HepG2 (cell line): ENCODE measurements around the gene PIGW. TPM values are rescaled to one million over a fixed set of nuclear protein-coding genes. Genes with fewer than 3 reads are reported as not detected.
A peak's percentile ranks its signal among the peaks of the same experiment; 100 is the strongest.

ENCODE experiments used
- BRCA1 ChIP-seq: sonication (generic); formaldehyde crosslinking; IDR thresholded peaks from 2 replicates; pipeline ENCODE4 v1.4.0; 2020; ENCODE audit warnings: missing genetic modification reagents
- FOXC1 ChIP-seq: sonication (generic); formaldehyde crosslinking; IDR thresholded peaks from 2 replicates; pipeline ENCODE4 v1.8.0; 2022; ENCODE audit warnings: mild to moderate bottlenecking, missing genetic modification reagents, borderline replicate concordance
- FOXM1 ChIP-seq: sonication (generic); formaldehyde crosslinking; IDR thresholded peaks from 2 replicates; pipeline ENCODE4 v1.5.0; 2020; ENCODE audit warnings: missing genetic modification reagents
- IKZF1 ChIP-seq: fragments of 450-650 bp; IDR thresholded peaks from 2 replicates; pipeline ENCODE4 v1.7.1; 2016
- IRF2 ChIP-seq: IDR thresholded peaks from 2 replicates; pipeline ENCODE4 v1.6.1; 2018; ENCODE audit warnings: missing genetic modification reagents, missing compliant biosample characterization
- JUND ChIP-seq: sonication (generic); formaldehyde crosslinking; IDR thresholded peaks from 2 replicates; pipeline ENCODE4 v1.8.0; 2022; ENCODE audit warnings: mild to moderate bottlenecking, missing genetic modification reagents
- MAFK ChIP-seq, 2 experiments: IDR thresholded peaks in 1 of 2; conservative IDR thresholded peaks in 1 of 2; 2 replicates each; pipeline ENCODE4 v1.6.1; 2011; ENCODE audit warnings: improper control_type of control experiment in 2 of 2, low read length in 2 of 2
- MYNN ChIP-seq: sonication (generic); formaldehyde crosslinking; IDR thresholded peaks from 2 replicates; pipeline ENCODE4 v1.4.0; 2020; ENCODE audit warnings: mild to moderate bottlenecking, low read depth, missing genetic modification reagents
- NCOA1 ChIP-seq: sonication (generic); formaldehyde crosslinking; IDR thresholded peaks from 2 replicates; pipeline ENCODE4 v1.9.0; 2021; ENCODE audit warnings: missing genetic modification reagents
- PPARG ChIP-seq: conservative IDR thresholded peaks from 2 replicates; pipeline ENCODE4 v1.6.1; 2016; ENCODE audit warnings: missing biosample characterization, missing genetic modification reagents
- PREB ChIP-seq: sonication (generic); formaldehyde crosslinking; IDR thresholded peaks from 2 replicates; pipeline ENCODE4 v1.4.0; 2020; ENCODE audit warnings: missing genetic modification reagents
- THAP11 ChIP-seq: IDR thresholded peaks from 2 replicates; pipeline ENCODE4 v1.6.1; 2016; ENCODE audit warnings: missing biosample characterization, missing genetic modification reagents
- ZNF124 ChIP-seq: sonication (generic); formaldehyde crosslinking; IDR thresholded peaks from 2 replicates; pipeline ENCODE4 v1.4.0; 2020; ENCODE audit warnings: missing genetic modification reagents
- ZNF230 ChIP-seq: sonication (generic); formaldehyde crosslinking; IDR thresholded peaks from 2 replicates; pipeline ENCODE4 v1.4.0; 2020; ENCODE audit warnings: mild to moderate bottlenecking, missing genetic modification reagents
- ZNF30 ChIP-seq: sonication (generic); formaldehyde crosslinking; IDR thresholded peaks from 2 replicates; pipeline ENCODE4 v1.5.0; 2020; ENCODE audit warnings: mild to moderate bottlenecking, missing genetic modification reagents
- ZNF549 ChIP-seq: sonication (generic); formaldehyde crosslinking; IDR thresholded peaks from 2 replicates; pipeline ENCODE4 v1.5.0; 2020; ENCODE audit warnings: missing genetic modification reagents
- ZNF660 ChIP-seq: sonication (generic); formaldehyde crosslinking; IDR thresholded peaks from 2 replicates; pipeline ENCODE4 v1.5.1; 2020; ENCODE audit warnings: mild to moderate bottlenecking, low read depth, missing genetic modification reagents, borderline replicate concordance
- ZNF709 ChIP-seq: sonication (generic); formaldehyde crosslinking; IDR thresholded peaks from 2 replicates; pipeline ENCODE4 v1.5.0; 2020; ENCODE audit warnings: mild to moderate bottlenecking, missing genetic modification reagents
- ZNF724P ChIP-seq: sonication (generic); formaldehyde crosslinking; IDR thresholded peaks from 2 replicates; pipeline ENCODE4 v1.8.0; 2022; ENCODE audit warnings: missing genetic modification reagents, borderline replicate concordance
- ZNF737 ChIP-seq: sonication (generic); formaldehyde crosslinking; IDR thresholded peaks from 2 replicates; pipeline ENCODE4 v1.5.0; 2020; ENCODE audit warnings: missing genetic modification reagents, mild to moderate bottlenecking, borderline replicate concordance
- polyA plus RNA-seq, 8 experiments: library from polyadenylated mRNA; depleted of rRNA in 3 of 8; stranded (reverse) in 7 of 8; unstranded in 1 of 8; fragments of >200 nt; fragmentation: Illumina TruSeq in 4 of 8; extraction: Trizol in 4 of 8; gene quantifications; 2 replicates each; pipeline versions ENCODE4 v1.2.1 to v1.2.3, GENCODE V29; 2011 to 2016; ENCODE audit warnings: low read depth in 4 of 8, missing spikeins in 1 of 8, mixed read lengths in 1 of 8; ENCODE audit not compliant: insufficient read depth in 1 of 8
- total RNA-seq, 5 experiments: library from RNA; depleted of rRNA; stranded (reverse); fragments of >200 nt; fragmentation: Illumina TruSeq; extraction: Trizol; gene quantifications; 2 replicates each; pipeline ENCODE4 v1.2.3, GENCODE V29; 2016; ENCODE audit warnings: low read depth in 1 of 5
- TF ChIP-seq, protein P1 (sequence below): IDR thresholded peaks from 2 replicates; pipeline ENCODE4 v1.6.1; 2016; ENCODE audit warnings: mild to moderate bottlenecking
- TF ChIP-seq, protein P2 (sequence below): IDR thresholded peaks from 2 replicates; pipeline ENCODE4 v1.6.1; 2016; ENCODE audit warnings: missing compliant biosample characterization, missing genetic modification reagents, borderline replicate concordance
- TF ChIP-seq, protein P3 (sequence below): sonication (generic); formaldehyde crosslinking; IDR thresholded peaks from 2 replicates; pipeline ENCODE4 v1.8.0; 2022; ENCODE audit warnings: missing genetic modification reagents, mild to moderate bottlenecking, inconsistent platforms, borderline replicate concordance
- TF ChIP-seq, protein P4 (sequence below): sonication (generic); formaldehyde crosslinking; IDR thresholded peaks from 2 replicates; pipeline ENCODE4 v1.4.0; 2020; ENCODE audit warnings: mild to moderate bottlenecking, missing genetic modification reagents

The PIGW gene
- total and polyA plus RNA-seq, 2 of the 13 experiments (the other 11 are each of a cell fraction or from before 2014, with no cell fraction given), result 9.0 to 24.0 TPM

DNA sequence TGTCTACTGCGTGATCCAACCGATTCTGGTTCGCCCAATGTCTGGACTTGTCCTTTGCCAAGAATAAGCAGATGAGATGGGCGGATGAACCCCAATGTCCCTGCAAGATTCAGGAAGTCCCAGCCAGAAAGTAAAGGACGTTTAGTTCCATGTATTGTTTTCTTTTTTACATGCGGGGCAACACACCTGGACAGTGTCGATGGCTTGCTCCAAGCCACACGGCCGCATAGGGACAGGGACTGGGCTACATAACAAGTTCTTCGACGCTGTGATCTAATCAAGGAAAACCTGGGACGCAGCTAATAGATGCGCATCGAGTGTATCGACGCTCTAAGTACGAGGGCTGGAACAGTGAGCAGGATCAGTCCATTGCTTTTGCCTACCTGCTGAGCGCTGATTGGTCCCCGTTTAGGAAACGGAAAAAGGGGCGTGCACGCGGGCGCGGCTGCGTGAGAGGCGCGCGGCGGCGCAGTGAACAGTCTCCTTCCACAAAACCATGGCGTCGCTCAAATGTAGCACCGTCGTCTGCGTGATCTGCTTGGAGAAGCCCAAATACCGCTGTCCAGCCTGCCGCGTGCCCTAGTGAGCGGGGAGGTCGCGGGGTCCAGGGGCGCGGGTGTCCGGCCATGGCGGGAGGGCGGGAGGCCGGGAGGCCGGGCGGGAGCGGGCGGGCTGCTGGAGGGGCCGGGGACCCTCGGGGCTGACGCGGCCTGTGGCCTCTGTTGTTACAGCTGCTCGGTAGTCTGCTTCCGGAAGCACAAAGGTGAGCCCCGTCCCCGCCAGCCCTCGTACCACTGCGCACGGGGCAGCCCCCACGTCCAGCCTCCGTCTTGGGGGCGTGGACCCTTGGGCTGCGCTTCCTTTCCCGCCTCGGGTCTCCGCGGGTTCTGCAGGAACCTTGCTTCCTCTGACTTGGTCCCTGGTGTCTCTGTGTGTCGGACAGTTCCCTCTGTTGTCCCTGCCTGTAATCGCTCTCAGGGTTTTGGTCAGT is 48.3 kb upstream of the PIGW start, which contains the start of gene ZNHIT3 (continued):
- TF ChIP-seq ZNF660 (CRISPR knock-in tag), result no peak
- TF ChIP-seq JUND (CRISPR knock-in tag), result no peak
- TF ChIP-seq, protein P1, sequence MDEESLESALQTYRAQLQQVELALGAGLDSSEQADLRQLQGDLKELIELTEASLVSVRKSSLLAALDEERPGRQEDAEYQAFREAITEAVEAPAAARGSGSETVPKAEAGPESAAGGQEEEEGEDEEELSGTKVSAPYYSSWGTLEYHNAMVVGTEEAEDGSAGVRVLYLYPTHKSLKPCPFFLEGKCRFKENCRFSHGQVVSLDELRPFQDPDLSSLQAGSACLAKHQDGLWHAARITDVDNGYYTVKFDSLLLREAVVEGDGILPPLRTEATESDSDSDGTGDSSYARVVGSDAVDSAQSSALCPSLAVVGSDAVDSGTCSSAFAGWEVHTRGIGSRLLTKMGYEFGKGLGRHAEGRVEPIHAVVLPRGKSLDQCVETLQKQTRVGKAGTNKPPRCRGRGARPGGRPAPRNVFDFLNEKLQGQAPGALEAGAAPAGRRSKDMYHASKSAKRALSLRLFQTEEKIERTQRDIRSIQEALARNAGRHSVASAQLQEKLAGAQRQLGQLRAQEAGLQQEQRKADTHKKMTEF (CRISPR knock-in tag), result peak; percentile 73
- TF ChIP-seq PPARG (CRISPR knock-in tag), result no peak; the same call in 1 of the 2 replicates
- no peak for TF ChIP-seq PREB
- TF ChIP-seq ZNF724P (CRISPR knock-in tag), result no peak
- peak in 1 of 2 experiments; percentile 30; a peak in 1 of 4 replicates for TF ChIP-seq MAFK (conservative IDR thresholded peaks at IDR 0.05 in 1 of 2, IDR thresholded peaks at IDR 0.05 in 1 of 2; ENCODE audit: low read length in 2 of 2)
- peak; percentile 85 for TF ChIP-seq IRF2 (CRISPR knock-in tag)
- TF ChIP-seq, protein P2, sequence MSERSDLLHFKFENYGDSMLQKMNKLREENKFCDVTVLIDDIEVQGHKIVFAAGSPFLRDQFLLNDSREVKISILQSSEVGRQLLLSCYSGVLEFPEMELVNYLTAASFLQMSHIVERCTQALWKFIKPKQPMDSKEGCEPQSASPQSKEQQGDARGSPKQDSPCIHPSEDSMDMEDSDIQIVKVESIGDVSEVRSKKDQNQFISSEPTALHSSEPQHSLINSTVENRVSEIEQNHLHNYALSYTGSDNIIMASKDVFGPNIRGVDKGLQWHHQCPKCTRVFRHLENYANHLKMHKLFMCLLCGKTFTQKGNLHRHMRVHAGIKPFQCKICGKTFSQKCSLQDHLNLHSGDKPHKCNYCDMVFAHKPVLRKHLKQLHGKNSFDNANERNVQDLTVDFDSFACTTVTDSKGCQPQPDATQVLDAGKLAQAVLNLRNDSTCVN (CRISPR knock-in tag), result no peak; the same call in 1 of the 2 replicates
- TF ChIP-seq ZNF549 (CRISPR knock-in tag), result no peak
- TF ChIP-seq FOXM1, result no peak
- TF ChIP-seq ZNF230 (CRISPR knock-in tag), result no peak
- TF ChIP-seq ZNF30 (CRISPR knock-in tag), result no peak
- peak; percentile 80; the same call in 1 of the 2 replicates for TF ChIP-seq ZNF124 (CRISPR knock-in tag)
- no peak for TF ChIP-seq ZNF737 (CRISPR knock-in tag)
- TF ChIP-seq, protein P3, sequence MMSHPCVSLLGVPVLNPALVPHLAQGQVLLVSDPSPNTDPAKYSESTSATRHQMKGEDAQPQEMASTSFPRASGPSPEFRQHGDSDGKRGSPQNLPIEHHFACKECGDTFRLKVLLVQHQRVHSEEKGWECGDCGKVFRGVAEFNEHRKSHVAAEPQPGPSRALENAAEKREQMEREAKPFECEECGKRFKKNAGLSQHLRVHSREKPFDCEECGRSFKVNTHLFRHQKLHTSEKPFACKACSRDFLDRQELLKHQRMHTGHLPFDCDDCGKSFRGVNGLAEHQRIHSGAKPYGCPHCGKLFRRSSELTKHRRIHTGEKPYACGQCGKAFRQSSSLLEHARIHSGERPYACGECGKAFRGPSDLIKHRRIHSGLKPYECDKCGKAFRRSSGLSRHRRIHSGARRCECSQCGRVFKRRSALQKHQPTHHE (CRISPR knock-in tag), result no peak
- TF ChIP-seq, protein P4, sequence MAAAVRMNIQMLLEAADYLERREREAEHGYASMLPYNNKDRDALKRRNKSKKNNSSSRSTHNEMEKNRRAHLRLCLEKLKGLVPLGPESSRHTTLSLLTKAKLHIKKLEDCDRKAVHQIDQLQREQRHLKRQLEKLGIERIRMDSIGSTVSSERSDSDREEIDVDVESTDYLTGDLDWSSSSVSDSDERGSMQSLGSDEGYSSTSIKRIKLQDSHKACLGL (CRISPR knock-in tag), result peak; percentile 75
- TF ChIP-seq FOXC1, result no peak; the same call in 1 of the 2 replicates
- no peak for TF ChIP-seq BRCA1 (CRISPR knock-in tag)
- peak; percentile 78; the same call in 1 of the 2 replicates for TF ChIP-seq ZNF709 (CRISPR knock-in tag)
- TF ChIP-seq THAP11 (CRISPR knock-in tag), result peak; percentile 93
- TF ChIP-seq NCOA1 (CRISPR knock-in tag), result no peak
- no peak for TF ChIP-seq MYNN (CRISPR knock-in tag)
- TF ChIP-seq IKZF1, result no peak
